ENCODE data around the gene ACRV1.

DNA sequence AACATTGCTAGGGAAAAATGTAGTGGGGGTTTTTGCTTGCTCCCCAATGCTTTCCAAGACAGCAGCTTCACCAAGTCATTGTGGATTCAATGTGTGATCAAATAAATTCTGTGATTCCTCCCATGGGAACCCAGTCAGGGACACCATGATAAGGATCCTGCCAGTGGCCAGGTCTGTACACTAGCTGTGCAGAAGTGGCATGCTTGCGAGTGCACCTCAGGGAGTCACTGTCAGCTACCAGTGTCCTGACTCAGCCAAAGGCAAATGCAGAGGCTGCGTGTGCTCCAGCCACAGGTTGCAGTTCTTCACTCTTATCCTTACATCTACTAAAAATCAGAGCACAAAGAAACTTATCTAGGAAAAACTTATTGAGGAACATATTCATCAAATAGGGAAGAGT lies 9.4 kb upstream of the ACRV1 start:
- TF ChIP-seq, protein P1, sequence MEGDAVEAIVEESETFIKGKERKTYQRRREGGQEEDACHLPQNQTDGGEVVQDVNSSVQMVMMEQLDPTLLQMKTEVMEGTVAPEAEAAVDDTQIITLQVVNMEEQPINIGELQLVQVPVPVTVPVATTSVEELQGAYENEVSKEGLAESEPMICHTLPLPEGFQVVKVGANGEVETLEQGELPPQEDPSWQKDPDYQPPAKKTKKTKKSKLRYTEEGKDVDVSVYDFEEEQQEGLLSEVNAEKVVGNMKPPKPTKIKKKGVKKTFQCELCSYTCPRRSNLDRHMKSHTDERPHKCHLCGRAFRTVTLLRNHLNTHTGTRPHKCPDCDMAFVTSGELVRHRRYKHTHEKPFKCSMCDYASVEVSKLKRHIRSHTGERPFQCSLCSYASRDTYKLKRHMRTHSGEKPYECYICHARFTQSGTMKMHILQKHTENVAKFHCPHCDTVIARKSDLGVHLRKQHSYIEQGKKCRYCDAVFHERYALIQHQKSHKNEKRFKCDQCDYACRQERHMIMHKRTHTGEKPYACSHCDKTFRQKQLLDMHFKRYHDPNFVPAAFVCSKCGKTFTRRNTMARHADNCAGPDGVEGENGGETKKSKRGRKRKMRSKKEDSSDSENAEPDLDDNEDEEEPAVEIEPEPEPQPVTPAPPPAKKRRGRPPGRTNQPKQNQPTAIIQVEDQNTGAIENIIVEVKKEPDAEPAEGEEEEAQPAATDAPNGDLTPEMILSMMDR (tag by site-specific recombination; IDR thresholded peaks at IDR 0.05): no peak
- TF ChIP-seq ZNF629 (tag by site-specific recombination; IDR thresholded peaks at IDR 0.05) (no peak), ZNF274 (IDR thresholded peaks at IDR 0.05; ENCODE audit: low read length) (no peak), ZNF274 (tag by site-specific recombination; IDR thresholded peaks at IDR 0.05; ENCODE audit: borderline replicate concordance) (no peak)
- TF ChIP-seq, protein P2, sequence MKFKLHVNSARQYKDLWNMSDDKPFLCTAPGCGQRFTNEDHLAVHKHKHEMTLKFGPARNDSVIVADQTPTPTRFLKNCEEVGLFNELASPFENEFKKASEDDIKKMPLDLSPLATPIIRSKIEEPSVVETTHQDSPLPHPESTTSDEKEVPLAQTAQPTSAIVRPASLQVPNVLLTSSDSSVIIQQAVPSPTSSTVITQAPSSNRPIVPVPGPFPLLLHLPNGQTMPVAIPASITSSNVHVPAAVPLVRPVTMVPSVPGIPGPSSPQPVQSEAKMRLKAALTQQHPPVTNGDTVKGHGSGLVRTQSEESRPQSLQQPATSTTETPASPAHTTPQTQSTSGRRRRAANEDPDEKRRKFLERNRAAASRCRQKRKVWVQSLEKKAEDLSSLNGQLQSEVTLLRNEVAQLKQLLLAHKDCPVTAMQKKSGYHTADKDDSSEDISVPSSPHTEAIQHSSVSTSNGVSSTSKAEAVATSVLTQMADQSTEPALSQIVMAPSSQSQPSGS (tag by site-specific recombination; IDR thresholded peaks at IDR 0.05; ENCODE audit: low read depth): no peak
- TF ChIP-seq, protein P3, sequence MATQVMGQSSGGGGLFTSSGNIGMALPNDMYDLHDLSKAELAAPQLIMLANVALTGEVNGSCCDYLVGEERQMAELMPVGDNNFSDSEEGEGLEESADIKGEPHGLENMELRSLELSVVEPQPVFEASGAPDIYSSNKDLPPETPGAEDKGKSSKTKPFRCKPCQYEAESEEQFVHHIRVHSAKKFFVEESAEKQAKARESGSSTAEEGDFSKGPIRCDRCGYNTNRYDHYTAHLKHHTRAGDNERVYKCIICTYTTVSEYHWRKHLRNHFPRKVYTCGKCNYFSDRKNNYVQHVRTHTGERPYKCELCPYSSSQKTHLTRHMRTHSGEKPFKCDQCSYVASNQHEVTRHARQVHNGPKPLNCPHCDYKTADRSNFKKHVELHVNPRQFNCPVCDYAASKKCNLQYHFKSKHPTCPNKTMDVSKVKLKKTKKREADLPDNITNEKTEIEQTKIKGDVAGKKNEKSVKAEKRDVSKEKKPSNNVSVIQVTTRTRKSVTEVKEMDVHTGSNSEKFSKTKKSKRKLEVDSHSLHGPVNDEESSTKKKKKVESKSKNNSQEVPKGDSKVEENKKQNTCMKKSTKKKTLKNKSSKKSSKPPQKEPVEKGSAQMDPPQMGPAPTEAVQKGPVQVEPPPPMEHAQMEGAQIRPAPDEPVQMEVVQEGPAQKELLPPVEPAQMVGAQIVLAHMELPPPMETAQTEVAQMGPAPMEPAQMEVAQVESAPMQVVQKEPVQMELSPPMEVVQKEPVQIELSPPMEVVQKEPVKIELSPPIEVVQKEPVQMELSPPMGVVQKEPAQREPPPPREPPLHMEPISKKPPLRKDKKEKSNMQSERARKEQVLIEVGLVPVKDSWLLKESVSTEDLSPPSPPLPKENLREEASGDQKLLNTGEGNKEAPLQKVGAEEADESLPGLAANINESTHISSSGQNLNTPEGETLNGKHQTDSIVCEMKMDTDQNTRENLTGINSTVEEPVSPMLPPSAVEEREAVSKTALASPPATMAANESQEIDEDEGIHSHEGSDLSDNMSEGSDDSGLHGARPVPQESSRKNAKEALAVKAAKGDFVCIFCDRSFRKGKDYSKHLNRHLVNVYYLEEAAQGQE (tag by site-specific recombination; IDR thresholded peaks at IDR 0.05): no peak

Data from HEK293 (cell line).